KOPT-K1 (cell line): ENCODE measurements around the gene GZMB.
"Not testable (repeated sequence)": the region's sequence is repeated elsewhere in the genome, so short reads cannot be mapped to it uniquely, and the experiment has no call there.

Experiments
- H3K27ac ChIP-seq: fragments of 200-600 bp; sonication (generic); 2 replicates; pipeline ENCODE4 v1.5.1; 2016; ENCODE audit warnings: antibody characterized with exemption, mild to moderate bottlenecking, low read depth, low read length; ENCODE audit not compliant: poor library complexity, severe bottlenecking
- H3K36me3 ChIP-seq: fragments of 200-600 bp; sonication (generic); 2 replicates; pipeline ENCODE4 v1.5.1; 2017; ENCODE audit warnings: antibody characterized with exemption, mild to moderate bottlenecking, low read length, moderate library complexity; ENCODE audit not compliant: insufficient read depth
- H3K9me3 ChIP-seq: fragments of 200-600 bp; sonication (generic); 2 replicates; pipeline ENCODE4 v1.5.1; 2017; ENCODE audit warnings: antibody characterized with exemption, low read length, mild to moderate bottlenecking; ENCODE audit not compliant: insufficient read depth, poor library complexity, severe bottlenecking

The GZMB gene

DNA sequence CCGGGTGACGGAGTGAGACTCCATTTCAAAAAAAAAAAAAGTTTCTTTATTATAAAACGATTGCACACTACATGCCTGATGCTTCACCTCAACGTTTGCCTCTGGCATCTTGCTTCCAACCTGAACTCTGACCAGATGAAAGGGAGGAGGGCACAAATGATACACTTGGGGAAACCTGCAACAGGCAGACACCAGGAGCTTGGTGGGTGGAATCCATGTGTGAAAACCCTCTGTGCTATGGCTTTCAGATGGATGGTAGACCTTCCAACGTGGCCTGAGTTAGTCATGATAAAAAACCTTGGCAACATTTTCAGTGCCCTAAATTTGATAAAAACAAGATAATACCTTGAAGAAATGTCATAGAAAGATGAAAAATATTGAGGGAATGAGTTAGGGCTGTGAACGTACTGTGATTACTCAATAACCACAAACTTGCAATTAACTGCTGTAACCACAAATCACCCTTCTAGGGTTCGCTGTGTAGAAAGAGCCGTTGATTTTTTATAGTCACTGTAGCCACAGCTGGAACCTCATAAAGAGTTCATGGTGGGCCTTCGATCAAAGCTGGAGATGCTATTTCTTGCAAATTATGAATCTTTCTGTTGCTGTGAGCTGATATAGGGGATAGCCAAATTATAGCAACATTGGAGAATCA is 26.1 kb upstream of the GZMB start:
- peak overlapping the region; percentile 10 for H3K27ac ChIP-seq
- H3K9me3 ChIP-seq, result no peaks in the 10 kb centered on the region
- no peaks in the 10 kb centered on the region for H3K36me3 ChIP-seq

DNA sequence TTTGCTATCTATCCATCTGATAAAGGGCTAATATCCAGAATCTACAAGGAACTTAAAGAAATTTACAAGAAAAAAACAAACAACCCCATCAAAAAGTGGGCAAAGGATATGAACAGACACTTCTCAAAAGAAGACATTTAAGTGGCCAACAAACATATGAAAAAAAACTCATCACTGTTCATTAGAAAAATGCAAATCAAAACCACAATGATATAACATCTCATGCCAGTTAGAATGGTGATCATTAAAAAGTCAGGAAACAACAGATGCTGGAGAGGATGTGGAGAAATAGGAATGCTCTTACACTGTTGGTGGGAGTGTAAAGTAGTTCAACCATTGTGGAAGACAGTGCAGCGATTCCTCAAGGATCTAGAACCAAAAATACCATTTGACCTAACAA is 14.4 kb upstream of the GZMB start:
- not testable (repeated sequence) for H3K27ac ChIP-seq, H3K9me3 ChIP-seq, H3K36me3 ChIP-seq

DNA sequence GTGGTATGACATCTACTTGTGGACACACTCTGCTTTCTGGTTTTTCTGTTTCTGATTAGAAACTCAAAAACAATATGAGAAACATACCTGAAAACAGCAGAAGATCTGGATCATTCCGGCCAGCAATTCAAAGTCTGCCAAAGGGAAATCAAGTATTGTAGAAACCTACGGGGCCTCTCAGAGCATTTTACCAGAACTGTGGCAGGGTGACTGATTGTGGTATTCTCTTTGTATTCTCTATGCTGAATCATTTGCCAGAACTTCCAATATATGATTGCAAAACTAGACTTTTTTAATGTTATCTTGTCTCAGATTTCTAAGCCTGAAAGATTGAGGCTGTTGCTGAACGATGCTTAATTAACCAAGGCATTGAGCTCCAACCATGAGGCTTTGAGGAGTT is 5.9 kb upstream of the GZMB start:
- Histone ChIP-seq H3K36me3 (no peaks in the 10 kb centered on the region), H3K9me3 (no peaks in the 10 kb centered on the region), H3K27ac (no peak overlapping the region)

DNA sequence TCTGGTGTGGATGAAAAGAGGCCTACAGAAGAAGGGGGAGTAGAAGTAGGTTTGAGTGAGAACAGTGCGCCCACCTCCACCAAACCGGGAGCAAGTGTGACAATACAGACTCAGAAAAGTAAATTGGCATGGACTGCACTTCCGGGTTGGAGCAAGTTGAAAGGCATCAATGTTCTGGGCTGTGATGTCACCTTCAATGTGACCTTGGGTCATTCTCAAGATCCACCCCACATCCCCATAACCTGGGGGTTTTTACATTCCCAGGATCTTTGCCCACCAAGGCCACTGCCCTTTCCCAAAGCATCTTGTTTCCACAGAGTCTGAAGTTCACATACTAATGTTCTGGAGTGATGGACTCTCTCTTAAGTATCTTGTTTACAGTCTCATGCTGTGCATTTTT is 5.3 kb upstream of the GZMB start:
- H3K27ac ChIP-seq, result no peak overlapping the region
- no peaks in the 10 kb centered on the region for H3K9me3 ChIP-seq
- H3K36me3 ChIP-seq, result no peaks in the 10 kb centered on the region

DNA sequence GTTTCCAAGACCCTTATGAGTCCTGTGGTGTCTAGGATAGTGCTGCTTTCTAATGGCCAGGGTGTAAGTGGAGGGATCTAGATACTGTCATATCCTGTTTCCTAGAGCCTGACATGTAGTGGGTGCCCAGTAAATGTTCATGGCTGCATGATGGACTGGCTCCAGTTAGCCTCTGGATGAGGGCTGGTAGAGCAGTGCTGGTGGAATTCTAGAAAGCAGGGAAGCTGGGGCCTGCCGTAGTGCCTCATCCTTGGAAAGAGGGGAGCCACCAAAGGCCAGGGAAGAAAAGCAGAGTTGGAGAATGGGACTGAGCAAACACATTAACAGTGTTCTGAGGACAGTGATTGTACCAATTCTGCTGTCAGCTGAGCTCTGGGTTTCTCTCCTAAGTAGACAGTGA is 637 bp downstream of the GZMB start:
- H3K9me3 ChIP-seq, result no peaks in the 10 kb centered on the region
- no peak overlapping the region for H3K27ac ChIP-seq
- H3K36me3 ChIP-seq, result no peaks in the 10 kb centered on the region

DNA sequence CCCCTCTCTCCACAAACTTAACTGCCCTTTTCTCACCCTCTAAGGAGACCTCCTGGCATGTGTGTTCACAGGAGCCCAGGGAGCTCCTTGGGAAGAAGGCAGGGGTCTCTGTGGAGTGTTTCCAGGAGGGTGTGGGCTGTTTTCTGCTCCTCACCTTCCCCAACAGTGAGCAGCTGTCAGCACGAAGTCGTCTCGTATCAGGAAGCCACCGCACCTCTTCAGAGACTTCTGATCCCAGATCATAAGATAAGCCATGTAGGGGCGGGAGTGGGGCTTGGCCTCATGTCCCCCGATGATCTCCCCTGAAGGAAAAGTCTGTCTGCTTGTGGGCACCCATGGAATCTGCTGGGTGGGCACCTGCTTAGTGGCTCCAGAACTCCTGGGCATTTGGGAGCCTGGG is 1.2 kb downstream of the GZMB start:
- Histone ChIP-seq H3K9me3 (no peaks in the 10 kb centered on the region), H3K36me3 (no peaks in the 10 kb centered on the region), H3K27ac (no peak overlapping the region)

DNA sequence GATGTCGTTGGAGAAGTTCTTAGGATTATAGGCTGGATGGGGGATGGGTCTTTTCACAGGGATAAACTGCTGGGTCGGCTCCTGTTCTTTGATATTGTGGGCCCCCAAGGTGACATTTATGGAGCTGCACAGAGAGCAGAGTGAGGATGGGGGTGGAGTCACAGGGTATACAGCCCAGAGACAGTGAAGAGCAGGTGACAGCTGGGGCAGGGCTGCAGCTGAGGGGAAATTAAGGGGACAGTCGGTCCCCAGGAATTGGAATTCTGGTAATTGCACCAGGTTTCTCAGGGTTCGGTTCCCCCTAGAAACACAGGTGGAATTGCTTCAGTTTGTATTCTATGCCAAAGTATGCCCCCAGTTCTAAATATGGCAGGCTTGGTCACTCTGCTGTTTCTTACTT is 1.7 kb downstream of the GZMB start:
- Histone ChIP-seq H3K36me3 (no peaks in the 10 kb centered on the region), H3K9me3 (no peaks in the 10 kb centered on the region), H3K27ac (no peak overlapping the region)

DNA sequence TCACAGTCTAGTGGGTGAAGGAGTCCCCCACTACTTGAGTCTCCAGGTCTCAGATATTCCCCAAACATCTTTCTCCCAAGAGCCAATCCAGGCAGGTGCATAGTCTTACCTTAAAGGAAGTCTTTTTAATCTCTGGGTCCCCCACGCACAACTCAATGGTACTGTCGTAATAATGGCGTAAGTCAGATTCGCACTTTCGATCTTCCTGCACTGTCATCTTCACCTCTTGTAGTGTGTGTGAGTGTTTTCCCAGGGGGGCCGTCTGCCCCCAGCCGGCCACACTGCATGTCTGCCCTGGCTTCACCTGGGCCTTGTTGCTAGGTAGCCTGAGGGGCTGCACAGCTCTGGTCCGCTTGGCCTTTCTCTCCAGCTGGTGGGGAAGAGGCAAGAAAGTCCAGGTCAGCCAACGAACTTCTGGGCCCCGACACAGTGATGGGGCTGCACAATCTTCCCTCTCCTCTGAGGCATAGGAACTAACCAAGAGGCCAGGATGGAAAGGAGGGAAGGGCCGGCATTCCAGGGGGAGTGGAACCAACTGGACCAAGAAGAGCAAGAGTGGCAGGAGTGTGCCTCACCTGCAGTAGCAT is 2.1 kb downstream of the GZMB start:
- no peaks in the 10 kb centered on the region for H3K9me3 ChIP-seq
- H3K36me3 ChIP-seq, result no peaks in the 10 kb centered on the region
- H3K27ac ChIP-seq, result no peak overlapping the region

DNA sequence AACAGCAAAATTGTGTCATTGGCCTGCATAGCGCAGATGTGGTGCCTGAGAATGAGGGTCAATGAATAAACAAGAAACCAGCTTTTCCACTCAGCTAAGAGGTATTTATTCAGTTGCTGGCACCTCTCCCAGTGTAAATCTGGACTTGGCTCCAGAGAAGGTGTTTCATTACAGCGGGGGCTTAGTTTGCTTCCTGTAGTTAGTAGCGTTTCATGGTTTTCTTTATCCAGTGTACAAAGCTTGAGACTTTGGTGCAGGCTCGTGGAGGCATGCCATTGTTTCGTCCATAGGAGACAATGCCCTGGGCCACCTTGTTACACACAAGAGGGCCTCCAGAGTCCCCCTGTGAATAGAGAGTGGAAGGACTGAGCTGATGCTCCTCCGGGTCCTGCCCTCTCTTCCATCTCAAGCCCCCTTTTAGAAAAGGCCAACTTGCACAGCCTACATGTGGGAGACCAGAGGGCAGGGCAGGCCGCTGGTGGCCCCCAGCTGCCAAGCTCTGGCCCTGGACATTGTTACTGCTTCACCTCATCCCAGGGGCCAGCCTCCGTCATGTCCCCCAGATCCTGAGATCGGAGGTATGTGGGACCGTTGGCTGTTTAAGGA is 3.0 kb downstream of the GZMB start:
- H3K9me3 ChIP-seq, result no peaks in the 10 kb centered on the region
- H3K36me3 ChIP-seq, result no peaks in the 10 kb centered on the region
- H3K27ac ChIP-seq, result no peak overlapping the region

DNA sequence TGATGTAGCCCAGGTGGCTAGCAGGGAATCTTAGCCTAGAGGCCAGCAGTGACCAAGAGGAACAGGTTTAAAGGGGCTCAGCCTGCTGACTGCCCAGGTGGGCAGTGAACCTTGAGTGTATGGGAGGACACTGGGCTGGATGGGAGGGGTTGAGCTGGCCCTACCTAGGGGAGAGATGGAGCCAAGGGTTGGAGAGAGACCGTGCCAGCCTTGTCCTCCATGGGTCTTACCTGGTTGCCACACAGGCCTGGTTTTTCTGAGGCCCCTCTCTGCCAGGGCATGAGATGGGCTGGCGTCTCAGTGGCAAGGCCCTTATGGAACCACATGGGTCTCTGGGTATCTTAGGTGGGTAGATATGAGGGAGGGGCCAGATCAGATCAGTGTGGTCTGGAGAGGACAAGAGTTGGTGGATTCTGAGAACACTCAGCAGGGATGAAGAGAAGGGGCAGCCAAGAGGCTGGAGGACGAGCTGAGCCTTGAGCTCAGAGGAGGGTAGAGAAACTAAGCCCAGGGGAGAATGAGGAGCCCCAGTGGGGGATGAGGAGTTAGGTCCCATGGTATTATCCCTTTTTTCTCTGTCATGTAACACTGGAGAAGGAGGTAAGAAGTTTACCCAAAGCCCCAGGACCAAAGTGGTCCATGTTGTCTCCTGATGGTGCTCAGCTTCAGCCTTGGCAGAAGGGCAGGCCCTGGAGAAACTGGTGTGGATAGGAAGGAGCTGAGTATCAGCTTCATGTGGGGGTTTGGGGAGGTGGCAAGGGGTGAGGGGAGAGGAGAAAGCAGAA is 3.7 kb downstream of the GZMB start:
- H3K36me3 ChIP-seq, result no peaks in the 10 kb centered on the region
- H3K27ac ChIP-seq, result no peak overlapping the region
- H3K9me3 ChIP-seq, result no peaks in the 10 kb centered on the region

DNA sequence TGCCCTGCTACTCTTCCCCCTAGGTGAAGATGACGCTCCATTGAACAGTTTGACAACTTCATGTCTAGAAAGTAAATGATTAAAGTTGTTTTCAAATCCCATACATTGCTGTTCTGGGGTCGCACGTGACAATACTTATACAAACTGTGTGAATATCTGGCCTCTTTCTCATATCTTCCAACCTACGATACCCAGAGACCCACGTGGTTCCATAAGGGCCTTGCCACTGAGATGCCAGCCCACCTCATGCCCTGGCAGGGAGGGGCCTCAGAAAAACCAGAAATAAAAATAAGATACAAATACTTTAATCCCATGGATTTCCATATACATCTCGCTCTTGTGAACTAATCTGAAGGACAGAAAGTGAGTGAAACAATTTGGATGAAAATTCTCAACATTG is 4.5 kb downstream of the GZMB start:
- Histone ChIP-seq H3K27ac (no peak overlapping the region), H3K9me3 (no peaks in the 10 kb centered on the region)

DNA sequence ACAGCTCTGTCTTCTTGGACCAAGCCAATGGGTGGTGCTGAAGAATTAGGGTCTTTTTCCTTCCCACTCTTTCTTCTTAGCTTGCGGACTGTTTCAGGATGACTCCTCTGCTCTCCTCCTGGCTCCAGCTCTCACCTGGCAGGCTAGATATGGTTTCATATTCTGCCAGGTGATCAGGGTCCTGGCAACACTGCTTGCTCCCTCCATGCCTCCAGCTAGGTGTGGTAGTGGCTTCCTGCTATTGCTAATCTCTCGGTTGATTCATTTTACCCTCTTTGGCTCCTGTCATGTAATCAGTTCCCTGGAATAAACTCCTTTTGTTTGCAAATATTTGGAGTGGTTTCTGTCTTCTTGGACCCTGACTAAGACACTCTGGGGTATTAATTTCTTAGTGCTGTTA is 20.2 kb downstream of the GZMB start:
- no peaks in the 10 kb centered on the region for H3K36me3 ChIP-seq
- H3K9me3 ChIP-seq, result no peaks in the 10 kb centered on the region
- H3K27ac ChIP-seq, result no peak overlapping the region

More for the DNA sequence above, 4.5 kb downstream of the GZMB start:
- H3K36me3 ChIP-seq, result no peaks in the 10 kb centered on the region

DNA sequence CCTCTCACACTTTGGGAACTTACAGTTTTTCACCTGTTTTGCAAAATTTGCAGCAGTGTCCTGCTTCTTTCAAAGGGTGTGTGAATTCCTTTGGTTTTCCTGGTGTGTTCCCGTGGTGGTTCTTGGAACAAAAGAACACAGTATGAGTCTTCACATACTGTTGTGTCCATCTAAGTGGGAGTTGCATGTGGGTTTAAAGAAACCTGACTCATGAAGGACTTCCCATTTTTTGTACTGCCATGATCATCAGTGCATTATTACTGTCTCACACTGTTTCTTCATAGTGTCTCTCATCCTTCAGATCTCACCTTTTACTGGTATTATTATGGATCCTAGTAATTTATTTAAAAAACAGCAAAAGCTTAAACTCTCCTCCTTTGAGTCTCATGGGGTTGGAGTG is 20.7 kb downstream of the GZMB start:
- Histone ChIP-seq H3K27ac (no peak overlapping the region), H3K9me3 (no peaks in the 10 kb centered on the region)

DNA sequence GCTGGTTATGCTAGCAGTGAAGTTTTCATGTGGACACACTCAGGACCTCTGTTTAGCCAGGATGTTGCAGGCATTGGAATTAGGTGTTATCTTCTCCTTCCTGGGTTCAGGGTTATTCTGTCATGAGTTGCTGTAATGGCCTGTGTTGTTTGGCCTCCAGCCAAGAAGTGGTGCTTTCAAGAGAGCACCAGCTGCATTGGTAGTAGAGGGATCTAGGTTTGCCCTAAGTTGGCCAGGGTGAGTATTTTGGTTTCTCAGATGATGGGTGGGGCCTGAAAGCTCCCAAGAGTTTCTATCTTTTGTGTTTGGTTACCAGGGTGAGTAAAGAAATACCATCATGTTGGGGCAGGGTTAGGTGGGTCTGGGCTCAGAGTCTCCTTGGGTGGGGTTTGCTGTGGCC is 21.8 kb downstream of the GZMB start:
- no peak overlapping the region for H3K27ac ChIP-seq
- H3K9me3 ChIP-seq, result no peaks in the 10 kb centered on the region
- H3K36me3 ChIP-seq, result no peaks in the 10 kb centered on the region

More for the DNA sequence above, 20.7 kb downstream of the GZMB start:
- no peaks in the 10 kb centered on the region for H3K36me3 ChIP-seq

DNA sequence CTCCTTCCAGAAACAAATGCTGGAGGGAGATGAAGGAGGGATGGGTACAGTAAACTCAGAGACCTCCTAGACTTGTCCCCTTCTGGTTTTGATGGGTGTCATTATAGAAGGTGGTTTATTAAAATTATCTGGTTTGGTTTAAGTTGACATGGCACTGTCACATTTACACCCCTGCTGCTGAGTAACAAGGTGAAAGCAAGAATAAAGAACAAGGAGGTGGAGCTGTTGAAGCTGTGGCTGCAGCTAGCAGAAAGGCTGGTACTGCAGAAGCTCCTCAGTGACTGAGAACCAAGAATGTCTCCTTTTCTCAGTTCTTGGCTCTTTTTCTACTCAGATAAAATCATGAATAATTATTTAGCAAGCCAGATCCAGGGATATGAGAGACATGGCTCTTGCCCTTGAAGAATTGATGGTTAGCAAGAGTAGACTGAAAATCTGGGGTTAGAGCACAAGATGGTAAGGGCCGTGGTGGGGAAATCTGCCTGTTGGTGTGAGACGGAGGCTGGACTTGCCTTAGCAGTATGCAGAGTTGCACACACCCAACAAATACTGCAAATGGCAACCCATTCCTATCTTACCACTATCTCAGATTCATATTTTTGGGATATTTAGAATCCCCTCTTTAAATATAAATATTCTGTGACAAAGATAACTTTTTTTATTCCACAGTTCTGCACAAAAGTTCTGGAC is 24.2 kb downstream of the GZMB start, which contains the start of gene GZMH:
Gene GZMH (minus strand): TSS at position 31 of the 690 bp plus-strand sequence. CDS start 72 bp downstream, outside the sequence.
- no peak within 1 kb of the TSS for H3K27ac ChIP-seq
- no peaks in the 10 kb centered on the region for H3K36me3 ChIP-seq
- H3K9me3 ChIP-seq, result no peaks in the 10 kb centered on the region
